NCI-H2081 (cell line): Measurements from ENCODE around the gene FAP.

Source experiments
- DNase-seq, 2 experiments: peaks; one replicate each; lab custom pipeline; 2025; lab: John Stamatoyannopoulos, UW

FAP gene, protein sequence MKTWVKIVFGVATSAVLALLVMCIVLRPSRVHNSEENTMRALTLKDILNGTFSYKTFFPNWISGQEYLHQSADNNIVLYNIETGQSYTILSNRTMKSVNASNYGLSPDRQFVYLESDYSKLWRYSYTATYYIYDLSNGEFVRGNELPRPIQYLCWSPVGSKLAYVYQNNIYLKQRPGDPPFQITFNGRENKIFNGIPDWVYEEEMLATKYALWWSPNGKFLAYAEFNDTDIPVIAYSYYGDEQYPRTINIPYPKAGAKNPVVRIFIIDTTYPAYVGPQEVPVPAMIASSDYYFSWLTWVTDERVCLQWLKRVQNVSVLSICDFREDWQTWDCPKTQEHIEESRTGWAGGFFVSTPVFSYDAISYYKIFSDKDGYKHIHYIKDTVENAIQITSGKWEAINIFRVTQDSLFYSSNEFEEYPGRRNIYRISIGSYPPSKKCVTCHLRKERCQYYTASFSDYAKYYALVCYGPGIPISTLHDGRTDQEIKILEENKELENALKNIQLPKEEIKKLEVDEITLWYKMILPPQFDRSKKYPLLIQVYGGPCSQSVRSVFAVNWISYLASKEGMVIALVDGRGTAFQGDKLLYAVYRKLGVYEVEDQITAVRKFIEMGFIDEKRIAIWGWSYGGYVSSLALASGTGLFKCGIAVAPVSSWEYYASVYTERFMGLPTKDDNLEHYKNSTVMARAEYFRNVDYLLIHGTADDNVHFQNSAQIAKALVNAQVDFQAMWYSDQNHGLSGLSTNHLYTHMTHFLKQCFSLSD

DNA sequence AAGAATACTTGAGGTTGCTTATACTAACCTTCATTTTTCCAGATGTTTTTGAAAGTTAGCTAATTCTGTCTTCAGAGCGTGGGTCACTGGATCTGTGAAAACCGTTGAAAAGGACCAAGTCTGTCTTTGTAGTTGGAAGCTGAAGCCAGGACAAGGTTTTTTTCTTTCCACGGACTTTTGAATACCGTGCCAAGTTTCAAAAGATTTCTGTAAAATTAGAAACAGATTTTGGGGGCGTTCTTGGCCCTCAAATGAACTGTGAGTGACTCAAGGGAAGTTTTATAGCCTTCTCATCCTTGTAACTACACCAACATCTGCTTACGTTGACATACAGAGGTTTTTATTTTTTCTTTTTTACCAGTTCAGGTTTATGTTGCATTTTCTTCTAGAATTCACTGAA, at the start of gene FAP:
Gene FAP, minus strand, starts transcription at position 152 of the 400 bp plus-strand sequence. Its CDS starts 118 bp downstream, at position 34.
- no peak for DNase-seq

DNA sequence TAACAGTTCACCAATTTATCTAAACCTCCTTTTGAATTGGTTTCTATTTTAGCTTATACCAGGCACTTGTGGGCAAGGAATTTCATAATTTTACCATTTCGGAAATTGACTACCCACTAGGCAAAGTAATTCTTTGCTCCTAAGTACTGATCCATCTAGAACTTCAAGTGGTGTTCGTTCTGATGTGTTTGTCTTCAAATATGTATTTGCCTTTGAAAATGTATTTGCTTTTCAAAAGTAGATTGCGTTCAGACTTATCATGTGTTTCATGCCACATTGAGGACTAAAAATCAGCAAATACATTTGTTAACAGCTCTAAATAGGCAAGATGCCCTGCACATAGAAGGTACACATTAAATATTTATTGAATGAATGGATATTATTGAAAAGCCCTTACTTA, 48.5 kb upstream of the FAP start:
- DNase-seq: no peak

DNA sequence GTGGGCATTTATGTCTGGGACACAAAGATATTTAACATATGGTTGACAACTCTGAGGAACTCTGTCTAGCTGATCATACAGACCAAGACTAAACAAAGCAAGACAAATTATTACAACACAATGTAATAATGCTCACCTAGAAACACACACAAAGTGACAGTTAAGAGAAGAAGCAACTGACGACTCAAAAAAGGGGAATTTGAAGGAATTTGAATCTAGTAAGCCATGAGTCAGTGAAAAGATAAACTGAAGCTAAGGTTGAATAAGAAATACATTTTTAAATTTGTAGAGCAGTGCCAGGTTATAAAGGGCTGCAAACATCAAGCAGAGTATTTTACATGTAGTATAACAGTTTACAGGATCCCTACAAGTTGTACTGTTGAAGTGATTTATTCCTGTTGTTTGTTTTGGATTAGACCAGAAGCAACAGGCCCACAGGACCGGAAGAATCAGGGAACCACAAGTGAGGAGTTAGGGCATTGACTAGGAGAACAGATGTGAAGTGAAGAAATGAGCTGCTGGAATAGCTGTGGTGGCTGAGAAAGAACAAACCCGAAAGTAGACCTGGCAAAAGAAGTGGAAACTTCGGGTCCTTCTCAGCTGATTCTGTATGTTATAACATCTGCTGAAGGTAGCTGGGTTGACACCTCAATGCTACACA, 39.6 kb upstream of the FAP start:
- DNase-seq: no peak

DNA sequence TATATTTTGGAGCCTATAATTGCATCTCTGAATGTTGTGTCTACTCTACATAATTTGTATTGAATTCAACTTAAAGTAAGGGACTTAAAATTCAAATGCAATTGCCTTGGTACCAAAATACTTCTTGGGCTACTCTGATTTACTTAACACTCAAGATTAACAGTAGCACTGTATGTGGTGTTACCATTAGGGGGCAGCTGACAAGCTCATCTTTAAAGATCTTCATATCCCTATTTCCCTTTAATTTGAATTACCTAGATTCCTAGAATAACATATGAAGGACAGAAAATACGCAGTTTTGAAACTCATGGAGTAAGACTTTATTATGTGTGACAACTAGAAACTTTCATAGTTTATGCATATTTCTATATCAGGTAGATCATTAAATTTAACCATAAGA, 37.4 kb upstream of the FAP start:
- no peak for DNase-seq

DNA sequence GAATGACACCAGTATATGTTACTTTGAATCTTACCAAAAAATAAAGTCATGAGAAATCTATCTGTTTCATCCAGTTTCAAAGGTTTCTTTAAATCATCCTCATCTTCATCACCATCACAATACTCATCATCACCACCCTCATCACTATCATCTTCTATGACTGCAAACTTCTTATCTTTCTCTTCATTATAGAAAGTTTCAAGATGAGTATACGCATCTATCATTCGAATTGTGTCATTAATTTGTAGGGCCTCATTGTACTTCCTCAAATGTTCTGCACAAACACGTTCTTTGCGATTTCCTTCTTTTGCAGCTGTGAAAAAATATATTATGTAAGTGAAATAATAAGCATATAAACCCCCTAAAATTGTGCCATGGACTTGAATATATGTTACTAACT, 34.1 kb upstream of the FAP start:
- DNase-seq: no peak

DNA sequence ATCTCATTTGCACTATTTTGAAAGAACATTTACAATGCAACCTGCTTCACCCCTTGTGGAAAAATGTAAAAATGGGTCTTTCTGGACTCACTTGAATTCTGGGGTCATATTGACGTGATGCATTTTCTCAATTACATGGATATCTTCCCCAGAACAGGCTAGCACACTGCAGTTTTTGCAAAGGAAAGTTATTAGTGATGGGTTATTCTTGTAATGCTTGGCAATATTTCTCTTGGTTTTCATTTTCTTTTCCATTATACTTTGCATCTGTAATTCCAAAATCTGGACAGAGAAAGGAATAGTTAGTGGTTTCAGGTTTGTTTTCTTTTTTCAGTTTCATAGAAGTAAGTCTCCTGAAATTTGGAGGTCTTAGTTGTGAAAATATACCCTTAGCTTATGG, 24.8 kb upstream of the FAP start:
- DNase-seq: no peak

DNA sequence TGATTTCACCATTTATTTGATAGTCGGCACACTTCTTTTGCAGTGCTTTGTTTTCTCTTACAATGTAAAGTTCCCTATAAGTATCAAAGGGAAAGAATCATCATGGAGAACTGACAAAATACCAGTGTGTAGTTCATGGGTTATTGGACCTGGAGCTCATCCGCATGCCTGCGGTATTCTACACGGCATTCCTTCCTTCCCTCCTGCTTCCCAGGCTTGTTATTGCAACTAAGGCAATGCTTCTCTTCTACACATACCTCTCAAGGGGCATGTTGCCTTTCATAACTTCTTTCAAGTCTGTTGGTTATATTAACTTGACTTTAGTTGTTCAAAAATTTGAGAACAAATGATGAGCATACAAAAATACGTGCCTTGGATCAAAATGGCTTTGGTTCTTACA, 24.3 kb upstream of the FAP start:
- DNase-seq: no peak

DNA sequence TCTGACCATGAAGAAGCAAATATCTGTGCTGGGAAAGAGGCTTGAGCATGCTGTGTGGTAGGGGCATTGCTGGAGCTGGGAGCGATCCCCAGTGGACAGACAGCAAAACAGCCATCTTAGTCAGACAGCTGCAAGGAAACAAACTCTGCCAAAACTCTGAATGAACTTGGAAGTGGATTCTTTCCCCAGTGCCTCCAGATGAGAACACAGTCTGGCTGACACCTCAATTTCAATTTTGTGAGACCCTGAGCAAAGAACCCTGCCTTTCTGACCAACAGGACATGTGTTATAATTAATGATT, 23.2 kb upstream of the FAP start:
- no peak for DNase-seq

DNA sequence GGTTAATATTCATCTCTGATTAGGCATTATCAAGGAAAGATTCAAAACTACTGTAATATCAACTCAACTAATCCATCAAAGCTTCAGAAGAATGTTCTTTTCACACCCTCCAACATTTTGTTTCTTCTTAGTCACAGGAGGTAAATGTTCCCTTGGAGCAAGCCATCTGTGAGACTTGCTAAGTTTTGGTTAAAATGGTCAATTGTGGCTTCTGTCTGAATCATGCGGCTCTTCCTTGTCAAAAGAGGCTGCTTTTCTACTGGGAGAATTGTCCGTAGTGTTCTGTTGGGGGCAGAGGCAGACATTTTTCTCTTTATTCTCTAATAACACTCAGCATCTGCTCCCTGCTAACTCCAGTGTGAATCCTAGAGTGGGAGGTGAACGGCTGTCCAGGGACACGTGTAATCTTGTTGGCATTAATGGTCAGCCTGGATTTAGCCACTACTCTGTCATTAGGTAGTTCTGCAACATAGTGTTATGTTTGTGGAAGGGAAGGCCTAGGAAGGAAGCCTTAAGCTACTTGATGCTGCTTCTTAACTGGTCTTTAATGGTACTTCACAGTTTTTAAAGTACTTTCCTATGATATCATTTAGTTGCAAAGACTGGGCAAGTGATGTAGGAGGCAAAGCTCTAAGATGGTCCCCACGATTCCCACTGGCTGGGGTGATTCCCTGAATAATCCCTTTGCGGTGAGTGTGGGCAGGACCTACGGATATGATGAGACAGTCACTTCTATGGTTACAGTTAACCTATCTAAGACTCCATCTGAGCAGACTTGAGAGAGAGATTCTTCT, 22.6 kb upstream of the FAP start:
- DNase-seq: no peak

DNA sequence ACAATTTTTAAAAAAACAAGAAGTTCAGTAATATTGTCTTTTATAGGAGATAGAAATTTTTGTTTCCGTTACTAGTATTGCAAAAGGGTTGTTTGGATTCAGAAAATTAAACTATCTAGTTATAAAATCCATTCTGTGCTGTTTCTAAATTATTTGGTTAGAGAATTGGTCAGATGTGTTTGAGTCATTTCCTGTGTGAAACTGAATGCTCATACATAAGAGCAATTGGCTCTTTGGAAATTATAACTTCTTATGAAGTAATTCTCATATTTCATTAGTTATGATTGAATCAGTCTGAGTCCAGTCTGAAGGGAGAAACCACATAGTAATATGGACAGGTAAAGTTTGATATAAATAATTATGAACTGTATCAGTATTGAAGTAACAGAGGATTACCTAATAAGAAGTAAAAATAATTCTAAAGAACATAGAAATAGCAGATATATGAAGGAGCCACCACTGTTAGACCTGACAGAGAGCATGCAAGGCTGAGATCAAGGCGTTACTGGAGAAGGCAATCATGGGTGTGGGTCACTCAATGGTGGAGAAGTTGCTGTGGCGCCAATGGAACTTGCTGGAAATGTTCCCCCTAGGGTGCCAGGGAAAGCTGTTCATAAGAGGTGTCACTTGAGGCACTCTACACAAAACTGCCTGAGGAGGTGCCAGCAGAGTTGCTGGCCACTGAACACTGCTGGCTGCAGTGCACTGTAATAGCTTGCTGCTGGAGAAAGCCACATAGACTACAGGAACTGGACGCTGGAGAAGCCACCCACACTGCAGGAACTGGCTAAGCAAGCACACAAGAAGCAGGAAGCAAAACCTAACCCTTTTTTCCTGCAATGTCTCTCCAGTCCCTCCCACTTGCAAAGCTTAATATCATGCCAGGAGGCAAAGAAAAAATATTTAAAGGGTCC, 18.0 kb upstream of the FAP start:
- DNase-seq: no peak

DNA sequence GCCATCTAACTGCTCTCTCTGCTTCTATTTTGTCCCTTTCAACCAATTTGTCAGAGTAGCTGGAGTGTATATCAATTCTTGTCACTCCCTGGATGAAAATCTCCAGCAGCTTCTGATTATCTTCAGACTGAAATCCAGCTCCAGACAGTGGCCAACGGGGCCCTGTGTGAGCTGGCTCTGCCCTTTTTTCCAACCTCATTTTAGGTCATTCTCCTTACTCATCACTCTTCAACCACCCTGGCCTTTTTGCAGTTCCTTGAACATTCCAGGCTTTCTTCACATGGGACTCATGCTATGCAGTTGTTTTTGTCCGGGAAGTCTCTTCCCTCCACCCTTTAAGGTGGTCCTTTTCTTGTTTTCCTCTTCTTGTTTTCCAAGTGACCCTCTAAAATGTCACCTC, 15.4 kb upstream of the FAP start:
- DNase-seq: no peak

DNA sequence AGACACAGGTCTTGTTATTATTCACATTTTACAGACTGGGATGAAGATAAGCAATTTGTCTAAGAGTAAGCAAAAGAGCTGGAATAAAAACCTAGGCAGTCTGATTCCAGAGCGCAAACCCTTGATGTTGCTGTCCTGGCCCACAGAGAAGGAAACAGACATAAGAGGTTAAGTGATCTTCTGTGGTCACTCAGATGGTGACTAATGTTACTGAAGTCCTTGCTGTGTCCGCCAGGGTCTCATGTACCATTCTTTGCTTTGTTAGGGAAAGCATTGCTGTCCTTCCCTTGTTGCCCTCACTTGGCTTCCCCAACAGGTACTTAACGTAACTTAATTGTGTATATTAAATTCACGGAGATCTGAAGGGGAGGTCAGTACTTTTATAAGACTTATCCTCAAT, 14.9 kb upstream of the FAP start:
- no peak for DNase-seq

DNA sequence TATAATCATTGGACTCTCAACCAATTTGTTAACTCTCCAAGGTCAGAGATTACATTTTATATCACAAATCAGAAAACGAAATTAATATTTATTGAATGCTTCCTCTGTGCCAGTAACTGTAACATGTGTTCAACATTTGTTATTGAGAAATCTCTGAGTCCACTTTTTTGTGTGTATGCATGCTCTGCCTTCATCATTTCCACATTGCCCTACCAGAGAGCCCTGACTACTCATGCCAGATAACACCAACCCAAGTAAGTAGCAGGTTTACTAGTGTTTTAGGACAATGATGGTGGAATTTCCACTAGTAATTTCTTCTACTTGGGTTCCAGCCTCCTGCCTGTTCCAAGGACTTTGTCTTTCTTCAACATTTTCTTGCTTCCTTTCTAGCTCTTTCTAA, 14.2 kb upstream of the FAP start:
- no peak for DNase-seq

DNA sequence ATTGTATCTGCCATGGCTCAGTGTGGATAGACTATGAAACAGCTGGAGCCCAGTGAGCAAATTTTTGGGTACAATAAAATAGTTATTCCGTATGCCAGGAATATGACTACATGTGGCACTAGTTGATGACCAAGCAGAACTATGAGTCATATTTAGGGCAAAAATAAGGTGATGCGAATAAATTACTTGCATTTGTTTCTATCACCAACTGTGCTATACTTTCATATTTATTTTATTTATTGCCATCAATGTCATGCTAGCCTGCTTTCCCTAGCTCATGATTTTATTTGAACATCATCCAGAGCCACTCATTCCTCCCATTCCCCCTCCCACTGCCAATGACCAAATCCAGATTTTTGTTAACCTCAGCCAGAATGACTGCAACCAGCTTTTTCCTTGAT, 13.3 kb upstream of the FAP start:
- no peak for DNase-seq

DNA sequence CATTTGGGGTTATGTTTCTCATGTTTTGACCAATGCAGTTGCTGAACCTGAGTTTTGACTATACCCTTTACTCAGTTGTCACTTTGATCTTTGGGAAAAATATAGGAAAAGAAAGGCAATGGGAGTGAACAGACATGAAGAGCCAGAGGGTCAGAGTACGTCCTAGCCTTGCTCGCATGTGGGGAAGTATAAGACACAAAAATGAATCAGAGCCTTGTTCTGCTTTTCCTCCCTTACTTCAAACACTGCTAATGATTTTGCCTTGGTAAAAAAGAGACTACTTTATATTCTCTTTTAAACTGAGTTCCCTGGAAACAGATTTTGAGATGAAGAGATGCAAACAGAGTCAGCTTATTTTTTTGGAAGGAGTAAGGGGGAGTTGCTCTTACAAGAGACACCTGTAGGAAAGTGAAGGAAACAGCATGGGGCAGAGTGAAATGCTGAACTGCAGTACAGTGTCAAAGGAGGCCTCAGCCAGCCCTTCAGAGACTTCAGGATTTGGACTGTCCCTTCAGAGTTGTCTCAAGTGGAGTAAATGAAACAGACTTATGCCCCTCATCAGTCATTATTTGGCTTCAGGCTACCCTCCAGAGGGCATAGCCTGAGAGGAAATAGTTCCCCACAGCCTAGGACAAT, 11.1 kb upstream of the FAP start:
- DNase-seq: no peak

DNA sequence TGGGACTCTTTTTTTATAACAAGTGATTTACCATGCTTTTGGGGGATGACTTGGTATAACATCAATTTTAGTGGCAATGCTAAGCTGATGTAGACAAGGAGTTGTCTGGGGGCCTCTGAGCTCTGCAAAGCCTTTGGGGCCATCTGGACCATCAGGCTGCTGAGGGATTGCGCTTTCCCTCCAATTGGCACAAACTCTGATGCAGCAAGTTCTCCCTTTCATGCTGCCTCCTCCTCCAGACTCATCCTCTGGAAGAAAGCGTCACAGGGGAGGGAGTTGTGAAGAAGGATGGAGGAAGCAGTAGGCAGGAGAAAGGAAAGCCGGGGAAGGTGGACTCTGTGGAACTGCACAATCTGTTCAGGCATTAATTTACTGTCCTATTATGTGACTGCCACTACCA, 10.2 kb upstream of the FAP start:
- no peak for DNase-seq

DNA sequence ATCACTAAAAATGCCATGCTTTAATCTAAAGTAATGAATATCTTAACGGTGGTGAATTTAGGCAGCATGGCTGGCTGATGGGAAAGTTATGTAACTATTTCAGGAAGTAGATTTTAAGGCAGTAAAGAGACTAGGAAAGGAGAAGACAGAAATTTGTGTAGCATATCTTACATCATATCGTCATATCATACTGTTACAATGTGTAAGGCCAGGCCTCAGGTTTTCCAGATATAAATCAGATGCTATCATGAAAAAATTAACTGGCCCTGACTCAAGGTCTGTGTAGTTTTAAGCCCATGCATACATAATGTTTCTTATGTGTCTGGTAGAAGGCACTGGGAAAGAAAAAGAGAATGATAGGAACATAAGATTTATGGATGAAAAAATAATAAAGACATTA, 8.9 kb upstream of the FAP start:
- DNase-seq: no peak

DNA sequence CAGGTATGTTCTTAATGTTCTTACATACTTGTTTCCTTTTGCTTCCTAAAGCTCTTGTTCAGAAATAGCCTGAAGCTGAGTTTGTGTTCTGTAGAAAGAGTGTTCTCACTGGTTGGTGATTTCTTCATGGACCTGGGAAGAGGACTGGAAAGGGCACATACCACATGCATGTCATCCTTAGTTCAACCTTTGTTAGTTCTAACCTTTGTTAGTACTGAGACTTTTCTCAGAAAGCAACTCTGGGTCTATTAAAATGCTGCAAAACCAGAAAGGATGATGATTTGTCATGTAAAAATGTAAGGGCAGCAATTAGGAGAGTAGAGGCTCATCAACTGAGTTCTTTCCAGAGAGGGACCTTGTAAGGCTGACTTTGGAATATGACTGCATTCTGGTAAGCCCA, 2.5 kb upstream of the FAP start:
- DNase-seq: no peak

DNA sequence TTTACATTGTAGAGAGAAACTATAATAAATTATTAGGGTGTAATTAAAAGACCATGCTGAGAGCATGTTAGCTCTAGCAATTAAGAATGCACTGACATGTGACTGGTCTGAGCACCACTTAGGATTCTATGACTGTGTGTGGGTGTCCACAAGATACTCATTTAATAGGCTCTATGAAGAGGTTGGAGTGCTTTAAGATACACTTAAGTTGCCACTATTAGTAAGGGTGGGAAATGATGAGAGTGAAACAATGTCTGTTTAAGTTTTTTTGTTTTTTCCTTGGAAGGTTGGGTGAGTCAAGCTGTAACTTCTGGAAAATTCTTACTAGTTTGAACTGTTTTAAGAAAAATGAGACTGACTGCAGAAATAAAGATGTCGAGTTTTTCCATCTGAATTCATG, 1.8 kb upstream of the FAP start:
- no peak for DNase-seq

DNA sequence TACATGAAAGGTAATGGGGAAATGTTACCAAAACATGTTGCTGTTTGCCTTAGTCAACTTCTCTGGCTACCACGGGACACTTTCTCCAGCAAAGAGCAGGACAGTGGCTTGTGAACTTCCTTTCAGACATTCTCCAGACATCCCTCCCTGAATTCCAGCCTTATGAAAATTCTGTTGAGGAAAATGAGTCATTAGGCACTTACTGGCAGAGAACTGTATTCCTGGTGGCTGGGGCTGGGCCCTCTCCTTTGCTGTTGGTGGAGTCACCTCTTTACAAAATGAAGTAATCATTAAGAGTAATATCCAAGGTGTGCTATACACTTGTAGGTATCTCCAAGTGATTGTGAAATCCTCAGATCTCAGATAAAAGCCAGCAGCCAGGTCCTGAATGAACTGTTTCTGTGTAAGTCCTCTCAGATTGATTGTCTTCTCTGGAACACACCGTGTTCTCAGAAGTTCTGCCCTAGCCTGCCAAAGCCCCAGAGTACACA, 1.3 kb upstream of the FAP start:
- no peak for DNase-seq

DNA sequence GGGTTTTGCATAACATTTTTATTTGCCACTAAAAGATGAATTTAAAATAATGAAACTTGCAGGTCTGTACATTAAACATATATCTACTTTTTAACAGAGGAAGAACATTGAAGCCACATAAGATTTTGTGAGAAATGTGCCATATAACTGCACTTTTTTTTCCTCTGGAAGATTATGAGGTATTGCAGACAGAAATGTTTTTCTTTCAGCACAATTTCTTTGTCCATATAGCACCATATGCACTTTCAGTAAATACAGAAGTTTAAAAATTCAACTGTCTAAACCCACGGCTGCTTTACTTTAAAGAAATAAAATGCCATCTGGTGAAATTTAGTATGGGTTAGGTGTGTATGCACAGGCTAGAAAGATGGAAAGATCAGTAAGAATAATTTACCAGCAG, 470 bp upstream of the FAP start:
- DNase-seq: no peak
